ENCODE results near the gene NMNAT2. TPM values are rescaled to one million over a fixed set of nuclear protein-coding genes. Genes with fewer than 3 reads are reported as not detected.

Gene NMNAT2
- total RNA-seq, result 0.18 and 0.28 TPM in 2 replicates

GRCh38 chr1:183417772-183418491 is at the start of gene NMNAT2:
Gene NMNAT2, minus strand, starts transcription at chr1:183418380. Its CDS starts 113 bp downstream, at chr1:183418267.

Other genes with a start within 250 kb of the NMNAT2 start
- gene LAMC2, start 232.1 kb downstream of the NMNAT2 start, total RNA-seq, result 8.5 and 12.5 TPM in 2 replicates
- gene SMG7, start 54.1 kb upstream of the NMNAT2 start, total RNA-seq, result 10.7 and 10.8 TPM in 2 replicates
- gene NCF2, start 172.1 kb upstream of the NMNAT2 start, total RNA-seq, result under 0.01 and 0.18 TPM in 2 replicates
- 160 and 211 TPM in 2 replicates for gene ARPC5, start 217.4 kb upstream of the NMNAT2 start, total RNA-seq
- not detected in 2 replicates for gene APOBEC4, start 234.9 kb upstream of the NMNAT2 start, total RNA-seq

Data from smooth muscle cell of bladder (primary cell).